ENCODE data around the gene SLC22A4.

The SLC22A4 gene

GRCh38 chr5:132293992-132294727 lies at the start of gene SLC22A4:
SLC22A4 (plus strand) TSS chr5:132294394; CDS start chr5:132294617, 223 bp downstream.
- in situ Hi-C loops (cut with MboI; ENCODE audit: low sequenced_read_pairs): no loop called here

GRCh38 chr5:132245593-132245992 lies 48.6 kb upstream of the SLC22A4 start:
- in situ Hi-C loops (cut with MboI; ENCODE audit: low sequenced_read_pairs): no loop called here

- in situ Hi-C loops (cut with MboI; ENCODE audit: low sequenced_read_pairs): no loop called here
Observed at GRCh38 chr5:132246806-132247205, 47.4 kb upstream of the SLC22A4 start.

GRCh38 chr5:132250547-132250946 lies 43.6 kb upstream of the SLC22A4 start:
- in situ Hi-C loops (cut with MboI; ENCODE audit: low sequenced_read_pairs): no loop called here

GRCh38 chr5:132251220-132251725 lies 42.9 kb upstream of the SLC22A4 start:
- in situ Hi-C loops (cut with MboI; ENCODE audit: low sequenced_read_pairs): no loop called here

- in situ Hi-C loops (cut with MboI; ENCODE audit: low sequenced_read_pairs): no loop called here
Observed at GRCh38 chr5:132253008-132253441, 41.2 kb upstream of the SLC22A4 start.

- in situ Hi-C loops (cut with MboI; ENCODE audit: low sequenced_read_pairs): no loop called here
Observed at GRCh38 chr5:132253452-132254320, 40.5 kb upstream of the SLC22A4 start.

GRCh38 chr5:132254321-132254977 lies 39.7 kb upstream of the SLC22A4 start:
- in situ Hi-C loops (cut with MboI; ENCODE audit: low sequenced_read_pairs): no loop called here

GRCh38 chr5:132256086-132256782 lies 38.0 kb upstream of the SLC22A4 start:
- in situ Hi-C loops (cut with MboI; ENCODE audit: low sequenced_read_pairs): no loop called here

GRCh38 chr5:132256783-132257130 lies 37.4 kb upstream of the SLC22A4 start:
- in situ Hi-C loops (cut with MboI; ENCODE audit: low sequenced_read_pairs): no loop called here

- in situ Hi-C loops (cut with MboI; ENCODE audit: low sequenced_read_pairs): no loop called here
Observed at GRCh38 chr5:132257131-132258101, 36.8 kb upstream of the SLC22A4 start, which contains the start of gene PDLIM4. PDLIM4 (plus strand) TSS chr5:132257696; CDS start chr5:132257735, 39 bp downstream.

GRCh38 chr5:132258102-132259068 lies 35.8 kb upstream of the SLC22A4 start:
- in situ Hi-C loops (cut with MboI; ENCODE audit: low sequenced_read_pairs): no loop called here

- in situ Hi-C loops (cut with MboI; ENCODE audit: low sequenced_read_pairs): no loop called here
Observed at GRCh38 chr5:132259069-132259851, 34.9 kb upstream of the SLC22A4 start.

GRCh38 chr5:132260051-132260450 lies 34.1 kb upstream of the SLC22A4 start:
- in situ Hi-C loops (cut with MboI; ENCODE audit: low sequenced_read_pairs): no loop called here

GRCh38 chr5:132260714-132261551 lies 33.3 kb upstream of the SLC22A4 start:
- in situ Hi-C loops (cut with MboI; ENCODE audit: low sequenced_read_pairs): no loop called here

All from HL-60/S4 (cell line).